ENCODE results near the gene IGFBP4.

Gene IGFBP4

GRCh38 chr17:40496634-40497420 is 53.6 kb downstream of the IGFBP4 start:
- no peaks in the 10 kb centered on the region for H3K9me3 Mint-ChIP-seq
- H3K27ac Mint-ChIP-seq (ENCODE audit: low read depth) = peak overlapping the region; percentile 78
- DNase-seq (ENCODE audit: low spot score in 2 of 2) = no peak
- H3K4me1 Mint-ChIP-seq = peaks cover 14% of the 10 kb centered on the region
- H3K27me3 Mint-ChIP-seq = no peaks in the 10 kb centered on the region
- peaks cover 2% of the 10 kb centered on the region for H3K36me3 Mint-ChIP-seq (ENCODE audit: insufficient read depth)
- ATAC-seq (replicated peaks; ENCODE audit: extremely low read depth, poor library complexity, severe bottlenecking) = no peak
- H3K4me3 Mint-ChIP-seq = no peak overlapping the region

- Mint-ChIP-seq H3K27me3 (no peaks in the 10 kb centered on the region), H3K4me3 (no peak overlapping the region), H3K27ac (ENCODE audit: low read depth) (no peak overlapping the region), H3K36me3 (ENCODE audit: insufficient read depth) (peaks cover 2% of the 10 kb centered on the region), H3K4me1 (peaks cover 14% of the 10 kb centered on the region), H3K9me3 (no peaks in the 10 kb centered on the region)
- DNase-seq (ENCODE audit: low spot score in 2 of 2) (no peak), ATAC-seq (replicated peaks; ENCODE audit: extremely low read depth, poor library complexity, severe bottlenecking) (no peak)
Measured at GRCh38 chr17:40497695-40498094, 54.4 kb downstream of the IGFBP4 start.

- no peaks in the 10 kb centered on the region for H3K27me3 Mint-ChIP-seq
- H3K4me1 Mint-ChIP-seq = peaks cover 14% of the 10 kb centered on the region
- no peak overlapping the region for H3K27ac Mint-ChIP-seq (ENCODE audit: low read depth)
- peaks cover 2% of the 10 kb centered on the region for H3K36me3 Mint-ChIP-seq (ENCODE audit: insufficient read depth)
- DNase-seq (ENCODE audit: low spot score in 2 of 2) = no peak
- ATAC-seq (replicated peaks; ENCODE audit: extremely low read depth, poor library complexity, severe bottlenecking) = no peak
- H3K9me3 Mint-ChIP-seq = no peaks in the 10 kb centered on the region
- H3K4me3 Mint-ChIP-seq = no peak overlapping the region
Measured at GRCh38 chr17:40498281-40499084, 55.2 kb downstream of the IGFBP4 start.

GRCh38 chr17:40499551-40500189 is 56.4 kb downstream of the IGFBP4 start:
- H3K4me3 Mint-ChIP-seq = no peak overlapping the region
- no peaks in the 10 kb centered on the region for H3K27me3 Mint-ChIP-seq
- no peak overlapping the region for H3K27ac Mint-ChIP-seq (ENCODE audit: low read depth)
- ATAC-seq (replicated peaks; ENCODE audit: extremely low read depth, poor library complexity, severe bottlenecking) (no peak), DNase-seq (ENCODE audit: low spot score in 2 of 2) (no peak)
- peaks cover 14% of the 10 kb centered on the region for H3K4me1 Mint-ChIP-seq
- H3K9me3 Mint-ChIP-seq = no peaks in the 10 kb centered on the region
- peaks cover 2% of the 10 kb centered on the region for H3K36me3 Mint-ChIP-seq (ENCODE audit: insufficient read depth)

- Mint-ChIP-seq H3K27me3 (no peaks in the 10 kb centered on the region), H3K4me3 (no peak overlapping the region), H3K36me3 (ENCODE audit: insufficient read depth) (peaks cover 2% of the 10 kb centered on the region), H3K9me3 (no peaks in the 10 kb centered on the region), H3K27ac (ENCODE audit: low read depth) (no peak overlapping the region), H3K4me1 (peaks cover 13% of the 10 kb centered on the region)
- DNase-seq (ENCODE audit: low spot score in 2 of 2) (no peak), ATAC-seq (replicated peaks; ENCODE audit: extremely low read depth, poor library complexity, severe bottlenecking) (no peak)
Measured at GRCh38 chr17:40500190-40500589, 56.9 kb downstream of the IGFBP4 start.

- Mint-ChIP-seq H3K4me3 (no peak overlapping the region), H3K9me3 (no peaks in the 10 kb centered on the region), H3K4me1 (peaks cover 14% of the 10 kb centered on the region), H3K36me3 (ENCODE audit: insufficient read depth) (peaks cover 2% of the 10 kb centered on the region), H3K27ac (ENCODE audit: low read depth) (no peak overlapping the region), H3K27me3 (no peaks in the 10 kb centered on the region)
- no peak for DNase-seq (ENCODE audit: low spot score in 2 of 2)
- ATAC-seq (replicated peaks; ENCODE audit: extremely low read depth, poor library complexity, severe bottlenecking) = no peak
Measured at GRCh38 chr17:40500709-40501108, 57.5 kb downstream of the IGFBP4 start.

- Mint-ChIP-seq H3K27me3 (no peaks in the 10 kb centered on the region), H3K27ac (ENCODE audit: low read depth) (no peak within 1 kb of the TSS), H3K36me3 (ENCODE audit: insufficient read depth) (peaks cover 4% of the 10 kb centered on the region), H3K4me3 (no peak within 1 kb of the TSS), H3K9me3 (no peaks in the 10 kb centered on the region), H3K4me1 (peaks cover 14% of the 10 kb centered on the region)
- no peak for ATAC-seq (replicated peaks; ENCODE audit: extremely low read depth, poor library complexity, severe bottlenecking)
- no peak for DNase-seq (ENCODE audit: low spot score in 2 of 2)
Measured at GRCh38 chr17:40501499-40501911, 58.3 kb downstream of the IGFBP4 start, which contains the start of gene TNS4. Gene TNS4 (minus strand): TSS chr17:40501623. CDS start chr17:40496425, 5,198 bp downstream.

- no peaks in the 10 kb centered on the region for H3K27me3 Mint-ChIP-seq
- ATAC-seq (replicated peaks; ENCODE audit: extremely low read depth, poor library complexity, severe bottlenecking) (no peak), DNase-seq (ENCODE audit: low spot score in 2 of 2) (no peak)
- no peaks in the 10 kb centered on the region for H3K9me3 Mint-ChIP-seq
- no peak overlapping the region for H3K4me3 Mint-ChIP-seq
- H3K27ac Mint-ChIP-seq (ENCODE audit: low read depth) = no peak overlapping the region
- peaks cover 9% of the 10 kb centered on the region for H3K4me1 Mint-ChIP-seq
- peaks cover 4% of the 10 kb centered on the region for H3K36me3 Mint-ChIP-seq (ENCODE audit: insufficient read depth)
Measured at GRCh38 chr17:40502716-40503115, 59.5 kb downstream of the IGFBP4 start.

- Mint-ChIP-seq H3K27ac (ENCODE audit: low read depth) (no peak overlapping the region), H3K4me3 (no peak overlapping the region), H3K27me3 (no peaks in the 10 kb centered on the region), H3K4me1 (peaks cover 9% of the 10 kb centered on the region), H3K9me3 (no peaks in the 10 kb centered on the region), H3K36me3 (ENCODE audit: insufficient read depth) (peaks cover 4% of the 10 kb centered on the region)
- DNase-seq (ENCODE audit: low spot score in 2 of 2) = no peak
- ATAC-seq (replicated peaks; ENCODE audit: extremely low read depth, poor library complexity, severe bottlenecking) = no peak
Measured at GRCh38 chr17:40503154-40503553, 59.9 kb downstream of the IGFBP4 start.

- Mint-ChIP-seq H3K27ac (ENCODE audit: low read depth) (no peak overlapping the region), H3K4me3 (no peak overlapping the region), H3K9me3 (no peaks in the 10 kb centered on the region), H3K27me3 (no peaks in the 10 kb centered on the region), H3K4me1 (peaks cover 5% of the 10 kb centered on the region), H3K36me3 (ENCODE audit: insufficient read depth) (peaks cover 2% of the 10 kb centered on the region)
- no peak for DNase-seq (ENCODE audit: low spot score in 2 of 2)
- no peak for ATAC-seq (replicated peaks; ENCODE audit: extremely low read depth, poor library complexity, severe bottlenecking)
Measured at GRCh38 chr17:40506786-40507185, 63.5 kb downstream of the IGFBP4 start.

Measured in central memory CD8-positive, alpha-beta T cell (primary cell).